Astrocyte (in vitro differentiated cells and primary cell): ENCODE results near the gene CYP21A2. TPM values are rescaled to one million over a fixed set of nuclear protein-coding genes. Genes with fewer than 3 reads are reported as not detected.
"Not testable (repeated sequence)": the region's sequence is repeated elsewhere in the genome, so short reads cannot be mapped to it uniquely, and the experiment has no call there.

Source experiments
- DNase-seq: peaks from one replicate; pipeline ENCODE4 v3.0.0-alpha.2; 2010; ENCODE audit warnings: low read depth
- FAIRE-seq: peaks from 2 replicates; lab custom pipeline; 2011; peaks lifted over from hg19 to GRCh38; lab: Jason Lieb, UNC
- H2AFZ ChIP-seq: 2 replicates; pipeline ENCODE4 v1.6.0; 2012; ENCODE audit warnings: low read depth, low read length, inconsistent platforms
- H3K27ac ChIP-seq: 2 replicates; pipeline ENCODE4 v1.5.1; 2011; ENCODE audit warnings: low read depth, low read length, inconsistent platforms
- H3K27me3 ChIP-seq: 2 replicates; pipeline ENCODE4 v1.6.0; 2011; ENCODE audit warnings: low read length, inconsistent platforms; ENCODE audit not compliant: insufficient read depth
- H3K36me3 ChIP-seq: 2 replicates; pipeline ENCODE4 v1.5.1; 2011; ENCODE audit warnings: low read length, inconsistent platforms; ENCODE audit not compliant: insufficient read depth
- H3K4me1 ChIP-seq: 2 replicates; pipeline ENCODE4 v1.5.1; 2011; ENCODE audit warnings: low read length, inconsistent platforms; ENCODE audit not compliant: insufficient read depth
- H3K4me2 ChIP-seq: 2 replicates; pipeline ENCODE4 v1.6.0; 2012; ENCODE audit warnings: low read length, inconsistent platforms
- H3K4me3 ChIP-seq: 2 replicates; pipeline ENCODE4 v1.5.1; 2011; ENCODE audit warnings: low read depth, mild to moderate bottlenecking, low read length, inconsistent platforms; ENCODE audit not compliant: insufficient read depth
- H3K79me2 ChIP-seq: 2 replicates; pipeline ENCODE4 v1.6.0; 2012; ENCODE audit warnings: mild to moderate bottlenecking, low read length, inconsistent platforms; ENCODE audit not compliant: insufficient read depth
- H3K9ac ChIP-seq: 2 replicates; pipeline ENCODE4 v1.6.0; 2012; ENCODE audit warnings: mild to moderate bottlenecking, low read length, inconsistent platforms
- H3K9me3 ChIP-seq: 2 replicates; pipeline ENCODE4 v1.5.1; 2012; ENCODE audit warnings: low read depth, mild to moderate bottlenecking, low read length, inconsistent platforms; ENCODE audit not compliant: insufficient read depth
- H4K20me1 ChIP-seq: 2 replicates; pipeline ENCODE4 v1.6.0; 2012; ENCODE audit warnings: low read length, inconsistent platforms; ENCODE audit not compliant: insufficient read depth
- H3K27ac Mint-ChIP-seq: one replicate; pipeline ENCODE4 v1.8.0; 2021; ENCODE audit warnings: mild to moderate bottlenecking, mixed read lengths; ENCODE audit not compliant: unreplicated experiment
- H3K27me3 Mint-ChIP-seq: one replicate; pipeline ENCODE4 v1.8.0; 2021; ENCODE audit warnings: low read depth, mixed read lengths; ENCODE audit not compliant: unreplicated experiment
- H3K36me3 Mint-ChIP-seq: one replicate; pipeline ENCODE4 v1.8.0; 2021; ENCODE audit warnings: low read depth, mixed read lengths; ENCODE audit not compliant: unreplicated experiment
- H3K4me1 Mint-ChIP-seq: one replicate; pipeline ENCODE4 v1.8.0; 2021; ENCODE audit warnings: low read depth, mixed read lengths; ENCODE audit not compliant: unreplicated experiment
- H3K4me3 Mint-ChIP-seq: one replicate; pipeline ENCODE4 v1.8.0; 2021; ENCODE audit warnings: mild to moderate bottlenecking, moderate library complexity, mixed read lengths; ENCODE audit not compliant: unreplicated experiment
- H3K9me3 Mint-ChIP-seq: one replicate; pipeline ENCODE4 v1.8.0; 2021; ENCODE audit warnings: mild to moderate bottlenecking, mixed read lengths; ENCODE audit not compliant: unreplicated experiment
- CTCF ChIP-seq: IDR thresholded peaks from 2 replicates; pipeline ENCODE4 v1.5.1; 2011; ENCODE audit warnings: low read depth, mild to moderate bottlenecking, inconsistent platforms, low read length, moderate library complexity; ENCODE audit not compliant: insufficient read depth
- EZH2 ChIP-seq: IDR thresholded peaks from 2 replicates; pipeline ENCODE4 v1.6.1; 2012; ENCODE audit warnings: mild to moderate bottlenecking, low read length, inconsistent platforms; ENCODE audit not compliant: insufficient read depth
- total RNA-seq: library from RNA; stranded (reverse); gene quantifications from 2 replicates; pipeline ENCODE4 v1.2.1, GENCODE V29; 2021

The CYP21A2 gene
- total RNA-seq, 1 donor from 2014 or later = 0.11 TPM

DNA sequence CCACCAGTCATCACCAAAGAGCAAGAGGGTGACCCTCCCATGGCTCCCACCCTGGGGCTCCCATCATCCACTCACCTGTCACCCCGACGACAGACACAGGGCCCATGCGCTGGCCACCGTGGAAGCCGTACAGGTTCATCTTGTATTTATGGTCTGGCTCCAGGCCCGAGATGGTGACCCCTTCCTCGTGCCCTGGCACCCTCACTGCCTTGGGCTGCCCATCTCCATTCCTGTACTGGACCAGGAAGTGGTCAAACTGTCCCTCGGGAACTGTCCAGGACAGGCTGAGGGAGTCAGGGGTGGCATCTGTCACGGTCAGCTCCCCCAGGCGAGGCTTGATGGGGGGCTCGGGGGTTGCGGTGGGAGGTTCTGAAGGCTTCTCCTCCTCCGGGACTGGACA, 30.1 kb downstream of the CYP21A2 start:
- H3K9me3 Mint-ChIP-seq, H3K36me3 Mint-ChIP-seq, H3K27ac Mint-ChIP-seq, H3K4me1 Mint-ChIP-seq, FAIRE-seq, H3K9me3 ChIP-seq, H3K79me2 ChIP-seq, H3K4me1 ChIP-seq, H3K4me3 Mint-ChIP-seq, DNase-seq, H3K36me3 ChIP-seq, H3K4me3 ChIP-seq, H3K4me2 ChIP-seq, H4K20me1 ChIP-seq, H2AFZ ChIP-seq, H3K9ac ChIP-seq, H3K27ac ChIP-seq: not testable (repeated sequence)
- H3K27me3 ChIP-seq = peaks cover 26% of the 10 kb centered on the region
- peaks cover 56% of the 10 kb centered on the region for H3K27me3 Mint-ChIP-seq

DNA sequence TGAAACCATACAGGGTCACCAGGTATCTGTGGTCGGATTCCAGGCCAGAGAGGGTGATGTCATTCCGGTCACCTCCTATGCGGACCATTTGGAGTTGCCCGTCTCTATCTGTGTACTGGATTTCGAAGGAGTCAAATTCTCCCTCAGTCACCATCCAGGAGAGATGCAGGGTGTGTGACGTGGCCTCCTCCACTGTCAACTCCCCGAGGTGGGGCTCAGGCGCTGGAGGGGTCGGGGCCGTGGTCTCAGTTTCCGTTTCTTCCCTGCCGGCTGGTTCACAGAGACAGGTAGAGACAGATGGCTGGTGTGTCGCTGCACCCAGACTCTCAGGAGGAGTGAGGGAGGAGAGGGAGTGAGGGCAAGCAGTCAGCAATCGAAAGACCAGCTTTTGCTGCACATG, 30.7 kb downstream of the CYP21A2 start:
- Histone ChIP-seq H3K4me1 (no peaks in the 10 kb centered on the region), H3K36me3 (no peaks in the 10 kb centered on the region), H3K27ac (no peak overlapping the region), H3K4me2 (no peak overlapping the region), H3K27me3 (peaks cover 30% of the 10 kb centered on the region), H3K4me3 (no peak overlapping the region), H2AFZ (no peak overlapping the region), H3K9me3 (no peaks in the 10 kb centered on the region), H3K9ac (no peak overlapping the region), H4K20me1 (no peaks in the 10 kb centered on the region), H3K79me2 (no peaks in the 10 kb centered on the region)
- TF ChIP-seq EZH2 (no peak), CTCF (no peak)
- Mint-ChIP-seq H3K4me1 (no peaks in the 10 kb centered on the region), H3K4me3 (no peak overlapping the region), H3K27ac (no peak overlapping the region), H3K9me3 (peaks cover 2% of the 10 kb centered on the region), H3K36me3 (peaks cover 2% of the 10 kb centered on the region), H3K27me3 (peaks cover 51% of the 10 kb centered on the region)
- DNase-seq = no peak
- FAIRE-seq = no peak

DNA sequence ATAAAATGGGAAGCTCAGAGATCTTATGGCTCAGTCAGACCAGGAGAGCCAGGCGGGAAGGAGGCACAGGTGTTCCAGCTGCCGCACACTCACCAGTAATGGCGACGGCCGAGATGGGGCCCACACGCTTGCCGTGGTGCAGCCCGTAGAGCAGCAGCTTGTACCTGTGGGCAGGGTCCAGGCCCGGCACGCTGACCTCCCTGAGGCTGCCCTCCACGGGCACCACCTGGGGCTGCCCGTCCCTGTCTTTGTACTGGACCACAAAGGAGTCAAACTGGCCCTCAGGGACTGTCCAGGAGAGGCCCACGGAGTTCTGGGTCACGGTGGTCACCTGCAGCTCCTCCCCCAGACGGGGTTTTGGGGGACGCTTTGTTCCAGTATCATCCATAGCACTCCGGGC, 31.2 kb downstream of the CYP21A2 start:
- no peak for FAIRE-seq
- no peaks in the 10 kb centered on the region for H3K79me2 ChIP-seq
- Mint-ChIP-seq H3K4me1 (no peaks in the 10 kb centered on the region), H3K9me3 (peaks cover 2% of the 10 kb centered on the region), H3K4me3 (no peak overlapping the region), H3K36me3 (peaks cover 2% of the 10 kb centered on the region), H3K27ac (no peak overlapping the region), H3K27me3 (peaks cover 50% of the 10 kb centered on the region)
- no peak overlapping the region for H2AFZ ChIP-seq
- H3K27ac ChIP-seq = no peak overlapping the region
- no peak for TF ChIP-seq CTCF
- no peaks in the 10 kb centered on the region for H3K9me3 ChIP-seq
- no peak for DNase-seq
- no peak overlapping the region for H3K4me3 ChIP-seq
- H3K4me2 ChIP-seq = no peak overlapping the region
- peaks cover 30% of the 10 kb centered on the region for H3K27me3 ChIP-seq
- H3K36me3 ChIP-seq = no peaks in the 10 kb centered on the region
- H3K9ac ChIP-seq = no peak overlapping the region
- no peaks in the 10 kb centered on the region for H3K4me1 ChIP-seq
- no peaks in the 10 kb centered on the region for H4K20me1 ChIP-seq
